ENCODE data around the gene TAC1.
A peak's percentile ranks its signal among the peaks of the same experiment; 100 is the strongest.
"Not testable (repeated sequence)": the region's sequence is repeated elsewhere in the genome, so short reads cannot be mapped to it uniquely, and the experiment has no call there.

The TAC1 gene

GRCh38 chr7:97731736-97732564, at the start of gene TAC1:
TSS of gene TAC1 (plus strand) at chr7:97732086. CDS start at chr7:97732613, 527 bp downstream.
- DNase-seq, result peak in 1 of 2 experiments; percentile 14

- no peak for DNase-seq
These were observed 45.9 kb upstream of the TAC1 start for GRCh38 chr7:97685952-97686351.

- no peak for DNase-seq
These were observed 38.3 kb upstream of the TAC1 start for GRCh38 chr7:97693586-97693985.

- no peak for DNase-seq
These were observed 37.5 kb upstream of the TAC1 start for GRCh38 chr7:97694355-97694754.

- no peak for DNase-seq
These were observed 34.5 kb upstream of the TAC1 start for GRCh38 chr7:97697396-97697795.

- no peak for DNase-seq
These were observed 9.5 kb upstream of the TAC1 start for GRCh38 chr7:97722386-97722785.

- no peak for DNase-seq
These were observed 834 bp downstream of the TAC1 start for GRCh38 chr7:97732565-97733275.

- peak; percentile 31 to 71 for DNase-seq
These were observed 1.6 kb downstream of the TAC1 start for GRCh38 chr7:97733276-97734161.

- no peak for DNase-seq
These were observed 2.4 kb downstream of the TAC1 start for GRCh38 chr7:97734255-97734654.

- DNase-seq, result no peak
These were observed 3.2 kb downstream of the TAC1 start for GRCh38 chr7:97735075-97735474.

GRCh38 chr7:97748482-97748881, 16.6 kb downstream of the TAC1 start:
- DNase-seq, result no peak

GRCh38 chr7:97751566-97751965, 19.7 kb downstream of the TAC1 start:
- DNase-seq, result no peak

- no peak for DNase-seq
These were observed 20.3 kb downstream of the TAC1 start for GRCh38 chr7:97752215-97752614.

- DNase-seq, result no peak
These were observed 25.9 kb downstream of the TAC1 start for GRCh38 chr7:97757824-97758223.

- no peak for DNase-seq
These were observed 39.0 kb downstream of the TAC1 start for GRCh38 chr7:97770850-97771249.

- DNase-seq, result no peak
These were observed 39.7 kb downstream of the TAC1 start for GRCh38 chr7:97771576-97771975.

- DNase-seq, result no peak
These were observed 40.4 kb downstream of the TAC1 start for GRCh38 chr7:97772045-97772901.

GRCh38 chr7:97786398-97786797, 54.5 kb downstream of the TAC1 start:
- DNase-seq, result not testable (repeated sequence)
